DMS 273 treated with DMSO at 0.1 percent for 48 hours (cell line): ENCODE data around the gene ATXN10.
"Not testable (repeated sequence)": the region's sequence is repeated elsewhere in the genome, so short reads cannot be mapped to it uniquely, and the experiment has no call there.

Source experiments
- DNase-seq: peaks from one replicate; lab custom pipeline; 2025; lab: John Stamatoyannopoulos, UW

The ATXN10 gene, protein sequence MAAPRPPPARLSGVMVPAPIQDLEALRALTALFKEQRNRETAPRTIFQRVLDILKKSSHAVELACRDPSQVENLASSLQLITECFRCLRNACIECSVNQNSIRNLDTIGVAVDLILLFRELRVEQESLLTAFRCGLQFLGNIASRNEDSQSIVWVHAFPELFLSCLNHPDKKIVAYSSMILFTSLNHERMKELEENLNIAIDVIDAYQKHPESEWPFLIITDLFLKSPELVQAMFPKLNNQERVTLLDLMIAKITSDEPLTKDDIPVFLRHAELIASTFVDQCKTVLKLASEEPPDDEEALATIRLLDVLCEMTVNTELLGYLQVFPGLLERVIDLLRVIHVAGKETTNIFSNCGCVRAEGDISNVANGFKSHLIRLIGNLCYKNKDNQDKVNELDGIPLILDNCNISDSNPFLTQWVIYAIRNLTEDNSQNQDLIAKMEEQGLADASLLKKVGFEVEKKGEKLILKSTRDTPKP

DNA sequence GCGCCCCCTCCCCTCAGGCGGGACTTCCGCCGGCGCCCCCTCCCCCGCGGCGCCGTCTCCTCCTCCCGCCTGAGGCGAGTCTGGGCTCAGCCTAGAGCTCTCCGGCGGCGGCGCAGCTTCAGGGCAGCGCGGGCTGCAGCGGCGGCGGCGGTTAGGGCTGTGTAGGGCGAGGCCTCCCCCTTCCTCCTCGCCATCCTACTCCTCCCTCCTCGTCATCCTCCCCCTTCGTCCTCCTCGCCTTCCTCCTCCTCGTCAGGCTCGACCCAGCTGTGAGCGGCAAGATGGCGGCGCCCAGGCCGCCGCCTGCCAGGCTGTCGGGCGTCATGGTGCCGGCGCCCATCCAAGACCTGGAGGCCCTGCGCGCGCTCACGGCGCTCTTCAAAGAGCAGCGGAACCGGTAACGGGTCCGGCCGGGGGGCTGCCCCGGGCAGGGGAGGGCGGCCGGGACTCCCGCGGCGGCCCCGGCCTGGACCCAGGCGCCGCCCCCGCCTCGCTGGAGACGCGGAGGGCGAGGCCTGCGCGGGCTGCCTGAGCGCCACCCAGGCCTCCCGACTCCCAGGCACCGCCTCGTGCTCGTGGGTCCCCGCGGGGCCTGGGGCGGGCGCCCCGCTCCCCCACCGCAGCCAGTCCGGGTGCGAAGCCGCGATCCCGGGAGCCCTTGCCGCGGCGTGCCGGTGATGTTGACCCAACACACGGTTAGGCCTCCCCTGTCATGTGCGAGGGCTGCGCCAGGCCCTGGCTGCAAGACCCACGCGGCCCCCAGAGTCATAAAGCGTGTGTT is at the start of gene ATXN10:
ATXN10 (plus strand) TSS at position 52 of the 781 bp plus-strand sequence; CDS start at position 282, 230 bp downstream.
- no peak for DNase-seq

DNA sequence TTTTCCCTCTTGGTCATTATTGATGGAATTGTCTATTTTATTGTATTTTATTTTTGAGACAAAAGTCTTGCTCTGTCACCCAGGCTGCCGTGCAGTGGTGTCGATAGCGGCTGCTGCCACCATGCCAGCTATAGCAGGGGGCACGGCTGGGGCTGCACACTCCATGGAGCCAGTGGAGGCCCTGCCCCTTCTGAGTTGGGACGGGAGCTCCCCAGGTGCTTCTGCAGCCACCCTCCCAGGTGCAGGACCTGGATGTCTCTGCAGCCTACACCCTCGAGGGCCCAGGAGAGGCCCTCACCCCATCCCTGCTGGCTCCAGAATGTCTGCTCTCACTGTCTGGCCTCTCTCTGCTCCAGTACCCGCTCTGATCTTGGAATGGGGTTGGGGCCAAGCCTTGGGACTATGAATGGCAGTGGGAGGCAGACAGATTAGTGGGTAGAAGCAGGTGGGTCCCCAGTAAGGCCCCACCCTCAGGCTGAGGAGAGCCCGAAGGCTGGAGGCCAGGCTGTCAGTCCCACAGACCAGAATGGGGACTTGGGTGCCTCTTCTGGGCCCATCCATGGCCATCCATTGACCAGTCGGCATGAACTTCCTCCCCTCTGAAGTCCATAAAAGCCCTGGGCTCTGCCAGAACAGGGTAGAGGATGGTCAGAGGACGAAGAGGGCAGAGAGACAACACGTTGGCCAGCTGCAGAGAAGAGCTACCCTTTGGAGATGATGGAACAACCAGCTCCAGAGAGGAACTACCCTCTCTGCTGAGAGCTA is 49.6 kb upstream of the ATXN10 start:
- DNase-seq: no peak

DNA sequence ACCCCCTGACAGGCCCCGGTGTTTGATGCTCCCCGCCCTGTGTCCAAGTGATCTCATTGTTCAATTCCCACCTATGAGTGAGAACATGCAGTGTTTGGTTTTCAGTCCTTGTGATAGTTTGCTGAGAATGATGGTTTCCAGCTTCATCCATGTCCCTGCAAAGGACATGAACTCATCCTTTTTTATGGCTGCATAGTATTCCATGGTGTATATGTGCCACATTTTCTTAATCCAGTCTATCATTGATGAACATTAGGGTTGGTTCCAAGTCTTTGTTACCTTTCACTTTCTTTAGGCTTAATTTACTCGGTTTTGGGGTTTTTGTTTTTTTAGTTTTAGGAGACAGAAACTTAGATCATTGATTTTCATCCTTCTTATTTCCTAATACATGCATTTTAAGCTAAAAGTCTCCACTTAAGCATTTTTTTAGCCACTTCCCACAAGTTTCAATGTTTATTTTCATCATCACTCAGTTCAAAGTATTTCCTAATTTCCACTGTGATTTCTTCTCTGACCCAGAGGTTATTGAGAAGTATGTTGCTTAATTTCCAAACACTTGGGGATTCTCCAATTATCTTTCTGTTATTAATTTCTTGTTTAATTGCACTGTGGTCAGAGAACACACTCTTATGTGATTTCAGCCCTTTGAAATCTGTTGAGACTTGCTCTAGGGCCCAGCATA is 48.0 kb upstream of the ATXN10 start:
- DNase-seq: not testable (repeated sequence)

DNA sequence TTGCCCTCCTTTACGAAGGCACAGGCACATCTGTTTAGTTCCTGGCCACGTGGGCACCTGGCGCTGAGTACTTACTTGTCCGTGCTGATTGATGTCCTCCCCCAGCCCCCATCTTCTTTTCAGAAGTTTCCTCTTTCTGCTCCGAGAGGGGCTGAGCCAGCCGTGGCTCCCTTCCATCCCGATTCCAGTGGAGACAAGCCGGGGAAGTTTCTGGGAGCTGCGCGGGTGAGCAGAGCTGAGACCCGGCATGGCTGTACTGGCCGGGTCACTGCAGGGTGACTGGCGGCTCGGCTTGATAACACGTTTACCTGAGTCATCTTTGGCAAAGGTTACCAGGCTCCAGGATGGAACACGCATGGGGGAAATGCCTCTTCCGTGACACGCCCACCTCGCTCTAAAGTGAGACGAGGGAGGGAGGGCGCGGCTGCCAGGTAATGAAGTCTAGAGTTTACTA is 45.4 kb upstream of the ATXN10 start:
- no peak for DNase-seq

DNA sequence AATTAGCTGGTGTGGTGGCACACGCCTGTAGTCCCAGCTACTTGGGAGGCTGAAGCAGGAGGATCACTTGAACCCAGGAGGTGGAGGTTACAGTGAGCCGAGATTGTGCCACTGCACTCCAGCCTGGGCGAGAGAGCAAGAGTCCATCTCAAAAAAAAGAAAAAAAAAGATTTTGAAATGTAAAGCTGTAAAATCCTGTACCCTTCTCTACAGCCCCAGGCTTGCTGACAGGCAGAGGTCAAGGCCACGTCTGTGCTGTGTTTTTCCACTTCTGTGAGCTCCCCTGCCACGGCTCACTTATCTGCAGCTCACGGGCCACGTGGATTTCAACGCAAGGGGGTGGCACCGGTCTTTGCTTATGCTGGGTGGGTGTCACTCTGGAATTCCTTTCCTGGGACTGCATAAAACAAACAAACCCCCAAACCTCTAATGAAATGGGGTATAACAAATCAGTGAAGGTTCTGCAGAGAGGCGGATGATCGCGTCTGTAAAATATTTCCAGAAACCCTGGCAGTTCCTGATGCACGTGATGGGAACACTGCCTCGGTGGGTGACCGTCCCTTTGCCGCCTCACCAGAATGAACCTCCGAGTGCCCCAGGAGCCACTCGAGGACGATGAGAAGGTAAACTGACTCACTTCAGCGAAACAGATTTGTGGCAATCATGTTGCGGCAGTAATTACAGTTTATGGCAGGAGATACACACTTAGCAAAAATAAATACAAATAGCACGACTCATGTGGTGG is 44.0 kb upstream of the ATXN10 start:
- DNase-seq: no peak

DNA sequence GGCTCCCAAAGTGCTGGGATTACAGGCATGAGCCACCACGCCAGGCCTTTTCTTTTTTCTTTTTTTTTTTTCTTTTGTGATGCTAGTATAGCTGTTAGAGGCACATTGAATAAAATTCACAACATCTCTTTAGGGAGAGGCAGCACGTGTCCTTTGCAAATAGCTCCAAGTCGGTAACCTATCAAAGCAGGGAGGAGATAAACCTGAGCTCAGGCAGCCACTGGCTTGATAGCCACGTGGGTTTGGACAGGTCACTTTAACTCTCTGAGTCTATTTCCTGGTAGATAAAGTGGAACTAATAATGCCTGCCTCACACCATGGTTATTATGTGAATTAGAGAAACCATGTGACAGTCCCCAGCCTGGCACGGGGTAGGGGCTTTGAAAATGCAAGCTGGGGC is 43.1 kb upstream of the ATXN10 start:
- no peak for DNase-seq

DNA sequence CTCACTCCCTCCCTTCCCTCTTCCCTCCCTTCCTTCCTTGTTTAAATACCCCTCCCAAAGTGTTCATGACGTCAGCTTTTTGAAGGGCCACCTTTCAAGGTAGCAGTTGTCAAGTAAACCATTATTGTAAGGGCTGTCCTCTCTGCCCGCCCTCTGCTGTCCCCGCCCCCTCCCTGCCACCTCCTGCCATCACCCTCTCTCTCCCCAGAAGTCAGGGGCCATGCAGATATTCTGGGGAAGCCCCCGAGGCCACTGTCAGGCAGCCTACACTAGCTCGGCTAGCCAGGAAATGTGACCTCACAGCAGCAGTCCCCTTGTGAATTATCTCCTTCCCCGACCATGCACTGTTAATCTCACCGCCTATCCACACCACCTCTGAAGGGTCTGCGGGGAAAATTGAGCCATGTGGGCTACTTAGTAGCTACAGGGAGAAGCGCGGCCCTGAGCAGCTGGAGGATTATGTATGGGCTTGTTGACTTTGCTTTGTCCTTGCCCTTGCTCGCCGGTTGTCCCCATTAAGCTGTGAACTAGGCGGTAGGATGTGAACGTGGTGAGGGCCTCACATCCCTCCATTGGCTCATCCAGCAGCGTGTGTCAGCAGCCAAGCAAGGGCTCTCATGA is 42.1 kb upstream of the ATXN10 start:
- DNase-seq: no peak

DNA sequence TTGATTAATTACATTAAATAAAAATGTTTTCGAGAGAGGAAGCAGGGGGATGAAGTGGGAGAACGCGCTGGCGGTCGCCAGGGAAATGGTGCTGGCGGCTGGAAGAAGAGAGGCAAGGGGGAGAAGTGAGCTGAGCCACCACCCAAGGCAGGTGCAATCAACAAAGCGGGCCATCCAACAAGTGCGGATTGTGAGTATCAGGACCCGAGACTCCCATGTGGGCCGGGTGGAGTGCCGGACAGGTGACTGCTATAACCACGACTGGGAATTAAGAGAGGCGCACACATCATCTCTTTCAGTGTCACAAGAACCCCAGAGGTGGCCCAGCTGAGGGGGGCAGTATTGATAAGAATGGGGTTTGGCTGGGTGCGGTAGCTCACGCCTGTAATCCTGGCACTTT is 41.2 kb upstream of the ATXN10 start:
- no peak for DNase-seq

DNA sequence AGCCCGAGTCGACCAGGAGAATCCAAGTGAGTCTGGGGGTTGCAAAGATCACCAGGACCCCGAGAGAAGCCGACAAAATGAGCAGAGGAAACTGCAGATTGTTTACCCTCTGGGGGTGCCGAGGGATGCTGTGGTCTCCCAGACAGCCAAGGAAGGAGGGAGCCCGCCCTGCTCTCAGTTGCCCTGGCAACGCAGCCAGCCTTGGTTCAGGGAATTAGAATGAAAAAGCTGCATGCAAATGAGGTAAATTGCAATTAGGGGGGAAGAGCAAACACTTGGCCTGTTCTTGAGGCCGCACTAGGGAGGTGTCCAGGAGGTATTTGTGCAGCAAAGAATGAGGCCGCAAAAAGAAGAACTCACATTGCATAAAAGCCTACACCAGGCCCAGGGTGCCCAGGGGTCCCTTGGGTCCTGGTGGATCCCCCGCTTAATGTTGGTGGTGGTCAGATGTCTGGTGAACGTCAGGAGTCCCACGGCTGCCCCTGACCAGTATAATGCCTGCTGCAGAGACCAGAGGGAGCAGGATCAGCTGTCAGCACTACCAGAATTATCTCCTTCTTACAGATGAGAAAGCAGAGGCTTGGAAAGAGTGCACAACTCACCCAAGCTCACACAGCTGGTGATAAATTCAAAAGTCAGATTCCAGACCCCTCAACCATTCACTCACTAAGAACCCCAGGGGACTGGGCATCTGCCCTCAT is 40.3 kb upstream of the ATXN10 start:
- no peak for DNase-seq

DNA sequence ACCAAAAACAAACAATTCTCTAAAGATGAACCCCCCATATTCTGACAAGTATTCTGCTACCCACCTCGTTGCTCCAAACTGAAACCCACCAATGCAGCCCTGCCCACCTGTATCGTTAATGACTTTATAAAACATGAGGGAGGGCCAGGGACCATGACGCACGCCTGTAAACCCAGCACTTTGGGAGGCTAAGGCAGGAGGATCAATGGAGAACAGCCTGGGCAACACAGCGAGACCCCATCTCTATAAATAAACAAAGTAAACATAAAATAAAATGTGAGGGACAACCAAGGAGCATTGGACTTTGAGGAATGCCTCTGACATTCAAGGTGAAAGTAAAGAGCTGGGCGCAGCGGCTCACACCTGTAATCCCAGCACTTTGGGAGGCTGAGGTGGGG is 39.8 kb upstream of the ATXN10 start:
- DNase-seq: no peak

DNA sequence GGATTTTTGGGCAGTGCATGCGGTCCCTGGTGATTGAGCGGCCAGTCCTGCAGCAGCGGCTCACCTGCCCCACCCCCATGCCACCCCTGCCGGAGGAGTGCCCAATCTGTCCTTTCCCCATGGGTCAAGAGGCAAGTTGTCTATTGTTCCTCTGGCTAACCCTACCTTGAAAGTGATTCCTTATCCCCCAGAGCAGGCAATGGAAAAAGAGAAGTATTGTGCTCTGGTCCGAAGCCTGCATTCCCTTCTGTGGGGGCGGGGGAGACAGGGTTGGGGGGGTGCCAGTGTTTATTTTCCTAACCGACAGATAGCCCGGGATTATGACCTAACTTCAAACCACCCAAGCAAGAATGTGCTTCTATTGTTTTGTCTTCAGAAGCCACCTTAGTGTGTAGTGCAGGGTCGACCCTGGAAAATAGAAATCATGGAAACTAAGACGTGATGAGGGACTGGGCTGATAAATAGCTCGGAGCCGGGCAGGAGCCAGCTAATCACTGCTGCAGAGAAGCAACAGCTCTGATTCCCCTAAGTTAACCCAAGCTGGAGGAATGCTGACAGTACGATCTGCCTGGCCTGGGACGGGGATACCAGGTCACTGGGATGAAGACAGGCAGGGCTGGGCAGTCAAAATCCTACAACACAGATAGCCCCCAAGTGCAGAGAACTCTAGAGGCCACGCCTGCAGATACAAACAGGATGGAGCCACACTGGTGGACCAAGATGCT is 38.7 kb upstream of the ATXN10 start:
- DNase-seq: no peak

DNA sequence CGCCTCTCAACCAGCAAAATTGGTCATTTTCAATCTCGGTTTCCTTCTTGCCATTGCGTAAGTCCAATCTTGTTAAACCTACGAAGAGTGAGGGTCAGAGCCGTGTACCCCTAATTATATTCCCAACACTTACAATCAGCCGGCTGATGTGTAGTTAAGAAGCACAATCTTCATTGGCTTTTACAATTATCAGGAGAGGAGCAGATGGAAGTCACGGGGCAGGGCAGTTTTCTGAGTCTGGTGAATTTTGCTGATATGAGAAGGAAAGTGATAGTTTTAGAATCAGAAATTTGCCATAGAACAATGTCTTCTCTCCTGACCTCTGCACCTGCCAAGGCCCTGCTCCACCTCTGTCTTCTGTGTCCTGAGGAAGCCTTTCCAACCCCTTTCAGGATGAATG is 35.0 kb upstream of the ATXN10 start:
- no peak for DNase-seq

DNA sequence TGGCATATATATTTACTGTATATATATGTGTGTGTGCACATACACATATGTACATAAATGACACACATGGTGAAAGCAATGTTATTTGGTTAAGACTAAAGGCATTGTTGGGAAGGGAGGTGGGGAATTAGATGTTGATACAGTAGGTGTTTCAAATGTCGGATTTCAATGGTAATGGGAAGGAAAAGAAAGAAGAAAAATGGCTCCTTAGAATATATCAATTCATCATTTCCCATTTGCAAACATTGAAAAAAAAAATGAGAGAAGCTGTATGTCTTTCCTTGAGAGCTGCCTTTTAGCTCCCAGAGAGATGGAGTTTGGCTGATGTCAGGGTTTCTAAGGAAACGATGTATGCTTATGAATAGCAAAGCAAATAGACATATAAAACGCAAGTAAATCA is 33.4 kb upstream of the ATXN10 start:
- no peak for DNase-seq

DNA sequence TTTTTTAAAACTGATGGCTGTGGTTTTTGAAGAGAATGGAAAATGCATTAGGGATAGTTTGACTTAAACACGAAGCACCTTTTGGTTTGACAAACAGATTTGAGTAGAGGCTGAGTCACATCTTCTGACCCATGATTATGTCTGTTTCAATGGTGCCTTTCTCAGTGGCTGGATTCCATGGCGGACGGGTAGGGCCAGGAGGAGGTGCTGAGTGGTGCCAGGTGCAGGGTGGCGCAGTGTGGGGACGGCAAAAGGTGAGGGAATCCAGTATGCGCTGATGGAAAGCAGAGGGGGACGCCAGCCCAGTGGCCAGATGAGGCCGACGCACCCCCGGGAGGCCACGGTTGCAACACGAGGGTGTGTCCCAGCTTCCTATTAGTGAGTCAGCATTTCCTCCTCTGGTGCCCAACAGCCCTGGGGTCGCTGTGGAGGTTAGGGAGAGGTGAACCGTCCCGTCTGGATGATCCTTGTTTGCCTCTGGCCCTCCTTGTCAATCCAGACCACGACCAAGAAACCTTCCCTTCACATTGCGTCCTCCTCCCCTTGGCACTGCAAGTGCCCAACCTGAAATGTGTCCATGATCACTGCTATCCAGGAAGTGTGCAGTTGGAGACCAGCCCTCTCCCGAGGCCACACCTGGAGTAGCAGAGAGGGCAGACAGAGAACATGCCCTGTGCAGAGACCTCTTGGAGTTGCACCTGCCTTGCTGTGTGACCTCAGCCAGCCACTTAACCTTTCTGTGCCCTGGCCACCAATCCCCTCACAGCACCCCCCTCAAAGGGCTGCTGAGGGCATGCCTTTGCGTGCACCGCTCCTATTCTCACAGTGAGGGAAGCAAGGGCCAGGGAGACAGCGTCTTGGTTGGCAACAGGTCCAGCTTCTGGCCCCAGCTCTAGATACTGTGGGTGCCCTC is 32.5 kb upstream of the ATXN10 start:
- DNase-seq: no peak

DNA sequence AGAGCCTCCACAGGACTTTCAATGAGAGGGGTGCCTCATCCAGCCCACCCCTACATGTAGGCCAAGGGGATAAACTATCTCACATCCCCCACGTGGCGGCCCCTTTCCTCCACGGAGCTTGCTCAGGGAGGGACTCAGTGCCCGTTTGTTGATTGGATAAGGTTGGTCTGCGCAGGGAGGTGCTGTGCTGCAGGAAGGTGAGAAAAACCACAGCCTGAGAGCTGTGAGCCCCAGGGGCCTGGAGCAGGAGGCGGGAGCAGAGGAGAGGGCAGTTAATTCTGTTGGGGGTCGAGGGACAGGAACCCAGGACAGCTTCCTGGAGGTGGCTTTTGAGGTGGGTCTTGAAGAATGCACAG is 31.9 kb upstream of the ATXN10 start:
- DNase-seq: no peak

DNA sequence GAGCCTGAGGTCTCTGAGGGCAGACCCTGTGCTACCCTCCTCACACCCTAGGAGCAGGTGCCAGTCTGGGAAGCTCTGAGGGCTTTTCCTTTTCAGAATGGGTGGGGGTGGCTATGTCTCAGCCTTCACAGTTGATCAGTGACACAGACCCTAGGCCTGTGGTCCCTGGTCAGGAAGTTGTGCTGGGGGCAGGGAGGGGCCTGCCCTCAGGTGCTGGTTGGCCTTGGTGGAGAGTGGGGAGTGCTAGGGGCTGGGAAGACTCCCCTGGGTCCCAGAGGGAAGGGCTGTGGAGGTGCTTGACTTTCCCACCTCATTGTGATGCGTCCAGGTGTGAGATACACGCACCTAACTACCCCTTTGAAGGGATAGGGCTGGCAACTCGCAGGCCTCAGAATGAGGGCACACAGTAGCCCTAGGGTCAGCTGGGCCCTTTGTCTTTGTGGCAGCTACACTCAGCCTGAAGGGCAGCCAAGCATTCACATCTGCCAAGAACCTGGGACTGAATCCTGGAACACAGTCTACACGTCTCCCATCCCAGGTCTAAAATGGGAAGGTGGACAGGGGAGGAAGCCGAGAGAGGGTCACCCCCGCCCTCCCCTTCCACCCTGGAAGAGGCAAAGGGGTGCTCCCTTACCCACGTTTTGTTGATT is 31.2 kb upstream of the ATXN10 start:
- no peak for DNase-seq

DNA sequence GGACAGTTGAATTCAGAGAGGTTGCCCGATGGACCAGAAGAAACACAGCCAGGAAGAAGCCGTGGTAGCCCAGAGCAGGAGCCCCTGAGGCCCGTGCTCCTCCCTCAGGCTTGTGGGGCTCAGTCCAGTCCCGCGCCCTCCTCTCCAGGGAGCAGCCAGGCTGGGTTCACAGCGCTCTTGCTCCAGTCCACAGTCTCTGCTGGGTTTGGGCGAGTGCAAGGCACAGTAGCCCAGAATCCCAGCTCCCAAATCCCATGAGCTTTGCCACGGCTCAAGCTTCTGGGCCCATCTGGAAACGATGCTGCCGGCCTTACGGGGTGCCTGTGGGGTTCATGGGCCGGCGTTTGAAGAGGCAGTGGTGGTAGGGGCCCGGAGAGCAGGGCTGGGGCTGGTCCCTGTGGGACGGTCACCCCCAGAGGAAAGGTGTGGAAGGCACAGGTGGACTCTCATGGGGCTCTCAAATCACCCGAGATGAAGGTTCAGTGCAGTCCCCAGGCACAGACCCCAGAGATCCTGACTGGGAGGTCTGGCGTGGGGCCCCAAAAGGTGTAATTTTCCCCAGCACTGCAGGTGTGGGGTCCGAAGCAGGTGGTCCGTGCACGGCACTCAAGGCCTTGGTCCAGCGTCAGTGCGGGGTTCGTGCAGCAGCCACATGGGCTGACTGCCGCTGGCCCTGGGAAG is 30.6 kb upstream of the ATXN10 start:
- DNase-seq: no peak
